ENCODE measurements around the gene ING3.

GRCh38 chr7:120941856-120942255 is 8.7 kb upstream of the ING3 start:
- TF ChIP-seq POLR2AphosphoS5 (IDR thresholded peaks at IDR 0.05; ENCODE audit: low read depth) (no peak), CTCF (IDR thresholded peaks at IDR 0.05; ENCODE audit: insufficient read depth, low read length) (no peak), REST (IDR thresholded peaks at IDR 0.05; ENCODE audit: insufficient replicate concordance, low read depth) (no peak), GABPA (IDR thresholded peaks at IDR 0.05; ENCODE audit: low read depth) (no peak)
